ENCODE data around the gene DNAH3.

- TF ChIP-seq, protein P1, sequence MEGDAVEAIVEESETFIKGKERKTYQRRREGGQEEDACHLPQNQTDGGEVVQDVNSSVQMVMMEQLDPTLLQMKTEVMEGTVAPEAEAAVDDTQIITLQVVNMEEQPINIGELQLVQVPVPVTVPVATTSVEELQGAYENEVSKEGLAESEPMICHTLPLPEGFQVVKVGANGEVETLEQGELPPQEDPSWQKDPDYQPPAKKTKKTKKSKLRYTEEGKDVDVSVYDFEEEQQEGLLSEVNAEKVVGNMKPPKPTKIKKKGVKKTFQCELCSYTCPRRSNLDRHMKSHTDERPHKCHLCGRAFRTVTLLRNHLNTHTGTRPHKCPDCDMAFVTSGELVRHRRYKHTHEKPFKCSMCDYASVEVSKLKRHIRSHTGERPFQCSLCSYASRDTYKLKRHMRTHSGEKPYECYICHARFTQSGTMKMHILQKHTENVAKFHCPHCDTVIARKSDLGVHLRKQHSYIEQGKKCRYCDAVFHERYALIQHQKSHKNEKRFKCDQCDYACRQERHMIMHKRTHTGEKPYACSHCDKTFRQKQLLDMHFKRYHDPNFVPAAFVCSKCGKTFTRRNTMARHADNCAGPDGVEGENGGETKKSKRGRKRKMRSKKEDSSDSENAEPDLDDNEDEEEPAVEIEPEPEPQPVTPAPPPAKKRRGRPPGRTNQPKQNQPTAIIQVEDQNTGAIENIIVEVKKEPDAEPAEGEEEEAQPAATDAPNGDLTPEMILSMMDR (IDR thresholded peaks at IDR 0.05; ENCODE audit: insufficient read depth, low read length): no peak
- no peak for TF ChIP-seq POLR2AphosphoS5 (IDR thresholded peaks at IDR 0.05; ENCODE audit: low read depth)
- TF ChIP-seq, protein P2, sequence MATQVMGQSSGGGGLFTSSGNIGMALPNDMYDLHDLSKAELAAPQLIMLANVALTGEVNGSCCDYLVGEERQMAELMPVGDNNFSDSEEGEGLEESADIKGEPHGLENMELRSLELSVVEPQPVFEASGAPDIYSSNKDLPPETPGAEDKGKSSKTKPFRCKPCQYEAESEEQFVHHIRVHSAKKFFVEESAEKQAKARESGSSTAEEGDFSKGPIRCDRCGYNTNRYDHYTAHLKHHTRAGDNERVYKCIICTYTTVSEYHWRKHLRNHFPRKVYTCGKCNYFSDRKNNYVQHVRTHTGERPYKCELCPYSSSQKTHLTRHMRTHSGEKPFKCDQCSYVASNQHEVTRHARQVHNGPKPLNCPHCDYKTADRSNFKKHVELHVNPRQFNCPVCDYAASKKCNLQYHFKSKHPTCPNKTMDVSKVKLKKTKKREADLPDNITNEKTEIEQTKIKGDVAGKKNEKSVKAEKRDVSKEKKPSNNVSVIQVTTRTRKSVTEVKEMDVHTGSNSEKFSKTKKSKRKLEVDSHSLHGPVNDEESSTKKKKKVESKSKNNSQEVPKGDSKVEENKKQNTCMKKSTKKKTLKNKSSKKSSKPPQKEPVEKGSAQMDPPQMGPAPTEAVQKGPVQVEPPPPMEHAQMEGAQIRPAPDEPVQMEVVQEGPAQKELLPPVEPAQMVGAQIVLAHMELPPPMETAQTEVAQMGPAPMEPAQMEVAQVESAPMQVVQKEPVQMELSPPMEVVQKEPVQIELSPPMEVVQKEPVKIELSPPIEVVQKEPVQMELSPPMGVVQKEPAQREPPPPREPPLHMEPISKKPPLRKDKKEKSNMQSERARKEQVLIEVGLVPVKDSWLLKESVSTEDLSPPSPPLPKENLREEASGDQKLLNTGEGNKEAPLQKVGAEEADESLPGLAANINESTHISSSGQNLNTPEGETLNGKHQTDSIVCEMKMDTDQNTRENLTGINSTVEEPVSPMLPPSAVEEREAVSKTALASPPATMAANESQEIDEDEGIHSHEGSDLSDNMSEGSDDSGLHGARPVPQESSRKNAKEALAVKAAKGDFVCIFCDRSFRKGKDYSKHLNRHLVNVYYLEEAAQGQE (IDR thresholded peaks at IDR 0.05; ENCODE audit: insufficient replicate concordance, low read depth): no peak
These were observed 25.5 kb downstream of the DNAH3 start for GRCh38 chr16:21125191-21125590.

All from HL-60 (cell line).